ENCODE data around the gene EZH2.

DNA sequence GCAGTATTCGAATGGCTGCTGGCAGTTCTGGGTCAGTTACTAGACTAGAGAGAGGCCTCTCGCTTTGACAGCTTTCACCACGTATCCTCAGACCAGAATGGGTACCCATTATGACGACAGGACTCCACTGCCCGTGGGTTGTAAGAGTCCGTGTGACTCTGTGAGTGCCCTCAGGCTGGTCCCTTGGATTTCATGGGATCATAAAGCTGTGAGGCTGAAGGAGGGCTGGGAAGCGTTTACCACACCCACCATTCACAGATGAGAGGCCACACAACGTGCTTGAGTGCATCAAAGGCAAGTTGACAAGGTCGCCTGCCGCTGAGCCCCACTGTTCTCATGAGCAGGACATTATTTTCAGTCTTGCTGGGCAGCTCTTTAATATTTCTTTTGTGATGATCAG is 87.2 kb downstream of the EZH2 start:
- TF ChIP-seq, protein P1, sequence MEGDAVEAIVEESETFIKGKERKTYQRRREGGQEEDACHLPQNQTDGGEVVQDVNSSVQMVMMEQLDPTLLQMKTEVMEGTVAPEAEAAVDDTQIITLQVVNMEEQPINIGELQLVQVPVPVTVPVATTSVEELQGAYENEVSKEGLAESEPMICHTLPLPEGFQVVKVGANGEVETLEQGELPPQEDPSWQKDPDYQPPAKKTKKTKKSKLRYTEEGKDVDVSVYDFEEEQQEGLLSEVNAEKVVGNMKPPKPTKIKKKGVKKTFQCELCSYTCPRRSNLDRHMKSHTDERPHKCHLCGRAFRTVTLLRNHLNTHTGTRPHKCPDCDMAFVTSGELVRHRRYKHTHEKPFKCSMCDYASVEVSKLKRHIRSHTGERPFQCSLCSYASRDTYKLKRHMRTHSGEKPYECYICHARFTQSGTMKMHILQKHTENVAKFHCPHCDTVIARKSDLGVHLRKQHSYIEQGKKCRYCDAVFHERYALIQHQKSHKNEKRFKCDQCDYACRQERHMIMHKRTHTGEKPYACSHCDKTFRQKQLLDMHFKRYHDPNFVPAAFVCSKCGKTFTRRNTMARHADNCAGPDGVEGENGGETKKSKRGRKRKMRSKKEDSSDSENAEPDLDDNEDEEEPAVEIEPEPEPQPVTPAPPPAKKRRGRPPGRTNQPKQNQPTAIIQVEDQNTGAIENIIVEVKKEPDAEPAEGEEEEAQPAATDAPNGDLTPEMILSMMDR (IDR thresholded peaks at IDR 0.05; ENCODE audit: poor library complexity, severe bottlenecking): no peak
- TF ChIP-seq EP300 (conservative IDR thresholded peaks at IDR 0.05; ENCODE audit: poor library complexity, severe bottlenecking): no peak
- TF ChIP-seq EZH2 (IDR thresholded peaks at IDR 0.05; ENCODE audit: borderline replicate concordance, insufficient read depth, low read length, poor library complexity, severe bottlenecking): no peak
- TF ChIP-seq, protein P2, sequence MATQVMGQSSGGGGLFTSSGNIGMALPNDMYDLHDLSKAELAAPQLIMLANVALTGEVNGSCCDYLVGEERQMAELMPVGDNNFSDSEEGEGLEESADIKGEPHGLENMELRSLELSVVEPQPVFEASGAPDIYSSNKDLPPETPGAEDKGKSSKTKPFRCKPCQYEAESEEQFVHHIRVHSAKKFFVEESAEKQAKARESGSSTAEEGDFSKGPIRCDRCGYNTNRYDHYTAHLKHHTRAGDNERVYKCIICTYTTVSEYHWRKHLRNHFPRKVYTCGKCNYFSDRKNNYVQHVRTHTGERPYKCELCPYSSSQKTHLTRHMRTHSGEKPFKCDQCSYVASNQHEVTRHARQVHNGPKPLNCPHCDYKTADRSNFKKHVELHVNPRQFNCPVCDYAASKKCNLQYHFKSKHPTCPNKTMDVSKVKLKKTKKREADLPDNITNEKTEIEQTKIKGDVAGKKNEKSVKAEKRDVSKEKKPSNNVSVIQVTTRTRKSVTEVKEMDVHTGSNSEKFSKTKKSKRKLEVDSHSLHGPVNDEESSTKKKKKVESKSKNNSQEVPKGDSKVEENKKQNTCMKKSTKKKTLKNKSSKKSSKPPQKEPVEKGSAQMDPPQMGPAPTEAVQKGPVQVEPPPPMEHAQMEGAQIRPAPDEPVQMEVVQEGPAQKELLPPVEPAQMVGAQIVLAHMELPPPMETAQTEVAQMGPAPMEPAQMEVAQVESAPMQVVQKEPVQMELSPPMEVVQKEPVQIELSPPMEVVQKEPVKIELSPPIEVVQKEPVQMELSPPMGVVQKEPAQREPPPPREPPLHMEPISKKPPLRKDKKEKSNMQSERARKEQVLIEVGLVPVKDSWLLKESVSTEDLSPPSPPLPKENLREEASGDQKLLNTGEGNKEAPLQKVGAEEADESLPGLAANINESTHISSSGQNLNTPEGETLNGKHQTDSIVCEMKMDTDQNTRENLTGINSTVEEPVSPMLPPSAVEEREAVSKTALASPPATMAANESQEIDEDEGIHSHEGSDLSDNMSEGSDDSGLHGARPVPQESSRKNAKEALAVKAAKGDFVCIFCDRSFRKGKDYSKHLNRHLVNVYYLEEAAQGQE (IDR thresholded peaks at IDR 0.05; ENCODE audit: borderline replicate concordance): no peak
- TF ChIP-seq RAD21 (conservative IDR thresholded peaks at IDR 0.05): no peak
- TF ChIP-seq POLR2AphosphoS5 (IDR thresholded peaks at IDR 0.05): no peak
- no peak for TF ChIP-seq TAF1 (IDR thresholded peaks at IDR 0.05; ENCODE audit: low read depth)
- no peak for TF ChIP-seq SMC3 (conservative IDR thresholded peaks at IDR 0.05; ENCODE audit: poor library complexity)
- no peak for TF ChIP-seq MXI1 (conservative IDR thresholded peaks at IDR 0.05; ENCODE audit: poor library complexity, severe bottlenecking)

Measured in neural cell (in vitro differentiated cells).